A549 (cell line): ENCODE results near the gene TFDP1.

ENCODE experiments used
- NR3C1 ChIP-seq: fragments of >200 bp; sonication (Bioruptor Twin); formaldehyde crosslinking; IDR thresholded peaks from 3 replicates; pipeline ENCODE4 v1.6.1; 2017
- TF ChIP-seq, protein P1 (sequence below): fragments of >200 bp; sonication (Bioruptor Twin); formaldehyde crosslinking; IDR thresholded peaks from 3 replicates; pipeline ENCODE4 v1.5.1; 2016

DNA sequence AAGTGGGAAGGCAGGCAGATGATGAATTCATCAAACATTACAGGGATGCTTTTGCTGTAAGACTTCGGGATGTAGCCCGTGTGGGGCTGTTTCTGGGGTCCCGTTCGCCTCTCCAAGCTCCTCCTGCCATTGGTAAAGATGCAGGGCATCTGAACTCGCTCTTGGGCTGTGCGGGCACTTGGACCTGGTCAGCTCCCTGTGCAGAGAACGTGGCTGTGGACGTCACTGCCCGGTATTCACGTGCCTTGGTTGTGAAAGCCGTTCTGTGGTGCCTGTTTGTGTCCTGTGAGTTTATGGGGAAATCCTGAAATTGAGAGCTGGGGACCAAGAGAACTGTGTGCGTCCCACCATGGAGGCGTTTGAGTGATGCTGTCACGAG, 5.4 kb downstream of the TFDP1 start:
- no peak for TF ChIP-seq NR3C1
- TF ChIP-seq, protein P1, sequence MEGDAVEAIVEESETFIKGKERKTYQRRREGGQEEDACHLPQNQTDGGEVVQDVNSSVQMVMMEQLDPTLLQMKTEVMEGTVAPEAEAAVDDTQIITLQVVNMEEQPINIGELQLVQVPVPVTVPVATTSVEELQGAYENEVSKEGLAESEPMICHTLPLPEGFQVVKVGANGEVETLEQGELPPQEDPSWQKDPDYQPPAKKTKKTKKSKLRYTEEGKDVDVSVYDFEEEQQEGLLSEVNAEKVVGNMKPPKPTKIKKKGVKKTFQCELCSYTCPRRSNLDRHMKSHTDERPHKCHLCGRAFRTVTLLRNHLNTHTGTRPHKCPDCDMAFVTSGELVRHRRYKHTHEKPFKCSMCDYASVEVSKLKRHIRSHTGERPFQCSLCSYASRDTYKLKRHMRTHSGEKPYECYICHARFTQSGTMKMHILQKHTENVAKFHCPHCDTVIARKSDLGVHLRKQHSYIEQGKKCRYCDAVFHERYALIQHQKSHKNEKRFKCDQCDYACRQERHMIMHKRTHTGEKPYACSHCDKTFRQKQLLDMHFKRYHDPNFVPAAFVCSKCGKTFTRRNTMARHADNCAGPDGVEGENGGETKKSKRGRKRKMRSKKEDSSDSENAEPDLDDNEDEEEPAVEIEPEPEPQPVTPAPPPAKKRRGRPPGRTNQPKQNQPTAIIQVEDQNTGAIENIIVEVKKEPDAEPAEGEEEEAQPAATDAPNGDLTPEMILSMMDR, result no peak
